NOMO-1 treated with DMSO at 0.1 percent for 48 hours (cell line): ENCODE measurements around the gene ATR.

ENCODE experiments used
- DNase-seq: peaks from one replicate; lab custom pipeline; 2025; ENCODE audit not compliant: unreplicated experiment; lab: John Stamatoyannopoulos, UW

ATR gene

DNA sequence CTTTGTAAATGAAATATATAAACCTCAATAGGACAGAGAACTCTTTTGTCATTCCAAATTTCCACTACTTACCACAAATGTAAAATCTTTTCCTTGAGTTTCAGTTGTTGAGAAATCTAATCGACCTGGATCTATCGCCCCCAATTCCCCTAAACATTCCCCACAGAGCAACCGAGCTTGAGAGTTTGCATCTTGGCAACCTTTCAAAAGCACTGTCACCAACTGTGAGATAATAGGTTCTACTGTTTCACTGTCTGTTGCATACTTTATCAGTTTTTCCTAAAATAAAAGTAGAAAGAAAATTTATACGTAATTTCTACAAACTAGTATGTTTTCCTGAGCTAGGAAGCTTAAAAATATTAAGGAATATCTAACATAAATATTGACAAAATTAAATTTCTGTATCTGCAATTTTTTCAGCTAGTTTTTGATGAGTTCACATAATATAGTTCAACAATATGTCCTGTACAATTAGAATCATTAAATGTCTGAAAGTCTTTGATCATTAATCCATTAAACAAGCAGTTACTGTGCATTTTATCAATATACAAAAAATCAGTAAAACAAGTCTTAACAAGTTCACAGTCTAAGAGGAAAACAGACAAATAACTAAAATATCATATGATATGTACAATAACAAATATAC is 54.5 kb downstream of the ATR start:
- DNase-seq = no peak

DNA sequence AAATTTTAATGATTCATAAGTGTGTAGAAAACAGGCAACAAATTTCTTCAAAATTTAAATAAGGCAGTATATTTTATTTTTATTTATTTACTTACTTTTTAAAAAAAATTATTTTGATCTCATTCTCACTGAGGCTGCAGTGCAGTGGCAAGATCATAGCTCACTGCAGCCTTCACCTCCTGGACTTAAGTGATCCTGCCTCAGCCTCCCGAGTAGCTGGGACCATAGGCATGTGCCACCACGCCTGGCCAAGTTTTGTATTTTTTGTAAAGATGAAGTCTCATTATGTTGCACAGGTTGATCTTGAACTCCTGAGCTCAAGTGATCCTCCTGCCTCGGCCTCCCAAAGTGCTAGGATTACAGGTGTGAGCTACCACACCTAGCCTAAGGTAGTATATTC is 69.5 kb downstream of the ATR start:
- no peak for DNase-seq

GRCh38 chr3:142507241-142507640 is 71.3 kb downstream of the ATR start:
- DNase-seq = no peak

DNA sequence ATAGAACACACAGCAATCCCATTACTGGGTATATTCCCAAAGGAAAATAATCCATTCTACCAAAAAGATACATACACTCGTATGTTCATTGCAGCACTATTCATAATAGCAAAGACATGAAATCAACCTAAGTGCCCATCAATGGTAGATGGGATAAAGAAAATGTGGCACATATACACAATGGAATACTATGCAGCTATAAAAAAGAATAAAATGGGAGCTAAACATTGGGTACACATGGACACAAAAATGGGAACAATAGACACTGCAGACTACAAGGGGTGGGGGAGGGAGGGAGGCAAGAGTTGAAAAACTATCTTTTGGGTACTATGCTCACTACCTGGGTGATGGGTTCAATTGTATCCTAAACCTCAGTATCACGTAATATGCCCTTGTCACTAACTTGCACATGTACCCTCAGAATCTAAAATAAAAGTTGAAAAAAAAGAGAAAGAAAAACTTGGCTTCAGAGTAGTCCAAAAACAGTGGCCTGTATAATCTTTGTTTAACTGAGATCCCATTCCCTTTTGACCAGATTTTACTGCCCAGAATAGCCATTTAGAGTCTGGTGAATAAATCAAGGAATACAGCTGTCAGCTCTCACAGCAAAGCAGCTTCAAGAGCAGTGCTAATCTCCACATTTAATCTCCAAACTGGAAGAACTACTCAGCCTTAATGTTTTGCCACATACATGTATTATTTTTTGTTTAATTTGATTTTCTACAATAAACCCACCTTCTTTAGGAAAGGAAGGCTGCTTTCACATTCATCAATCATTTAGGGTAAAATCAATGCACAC is 76.1 kb downstream of the ATR start:
- DNase-seq = no peak

DNA sequence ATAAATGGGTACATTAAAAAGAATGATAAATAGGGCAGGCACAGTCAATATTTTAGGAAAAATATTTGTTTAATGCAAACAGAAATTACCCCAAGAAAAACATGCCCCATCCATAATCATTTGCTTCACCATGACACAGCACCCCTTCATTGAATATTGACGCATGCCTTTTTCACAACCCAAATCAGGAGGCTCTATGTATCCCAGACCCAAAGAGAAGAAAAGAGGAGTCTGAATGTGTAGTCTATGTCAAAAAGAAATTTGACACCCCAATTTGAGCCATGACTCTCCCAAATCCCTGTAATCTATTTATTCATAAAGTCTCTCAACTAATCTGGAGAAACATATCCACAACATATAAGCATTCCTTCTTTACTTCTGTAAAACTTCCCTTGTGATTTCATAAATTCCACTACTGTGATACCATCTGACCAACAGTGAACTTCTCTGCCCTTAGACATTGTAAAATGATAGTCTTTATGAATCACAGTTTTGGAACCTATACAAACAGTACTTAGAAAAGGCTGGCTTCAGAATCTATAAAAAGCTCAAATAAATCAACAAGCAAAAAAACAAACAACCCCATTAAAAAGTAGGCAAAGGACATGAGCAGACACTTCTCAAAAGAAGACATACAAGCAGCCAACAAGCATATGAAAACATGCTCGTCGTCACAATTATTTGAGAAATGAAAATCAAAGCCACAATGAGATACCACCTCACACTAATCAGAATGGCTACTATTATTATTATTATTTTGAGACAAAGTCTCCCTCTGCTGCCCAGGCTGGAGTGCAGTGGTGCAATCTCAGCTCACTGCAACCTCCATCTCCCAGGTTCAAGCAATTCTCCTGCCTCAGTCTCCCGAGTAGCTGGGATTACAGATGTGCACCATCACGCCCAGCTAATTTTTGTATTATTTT is 77.3 kb downstream of the ATR start:
- DNase-seq = no peak

DNA sequence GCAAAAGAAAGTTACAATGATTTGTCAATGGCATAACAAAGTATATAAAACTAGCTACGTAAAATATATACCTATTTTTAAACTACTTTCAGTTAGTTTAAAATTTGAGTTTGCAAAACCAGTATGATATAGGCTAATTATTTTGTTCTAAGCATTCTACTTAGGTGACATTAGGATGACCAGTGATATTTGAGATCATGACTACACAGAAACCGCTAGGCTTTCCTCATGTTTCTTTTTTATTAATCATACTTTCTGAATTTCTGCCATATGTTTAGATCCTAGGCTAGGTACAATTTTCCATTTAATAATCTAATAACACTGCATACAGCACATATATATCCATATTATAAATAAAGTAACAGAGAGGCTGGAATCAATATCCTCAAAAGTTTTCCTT is 78.3 kb downstream of the ATR start:
- no peak for DNase-seq

GRCh38 chr3:142498397-142499180 is 79.9 kb downstream of the ATR start:
- DNase-seq = no peak

- no peak for DNase-seq
Measured at GRCh38 chr3:142497729-142498128, 80.8 kb downstream of the ATR start.

GRCh38 chr3:142495103-142495502 is 83.4 kb downstream of the ATR start:
- DNase-seq = no peak

DNA sequence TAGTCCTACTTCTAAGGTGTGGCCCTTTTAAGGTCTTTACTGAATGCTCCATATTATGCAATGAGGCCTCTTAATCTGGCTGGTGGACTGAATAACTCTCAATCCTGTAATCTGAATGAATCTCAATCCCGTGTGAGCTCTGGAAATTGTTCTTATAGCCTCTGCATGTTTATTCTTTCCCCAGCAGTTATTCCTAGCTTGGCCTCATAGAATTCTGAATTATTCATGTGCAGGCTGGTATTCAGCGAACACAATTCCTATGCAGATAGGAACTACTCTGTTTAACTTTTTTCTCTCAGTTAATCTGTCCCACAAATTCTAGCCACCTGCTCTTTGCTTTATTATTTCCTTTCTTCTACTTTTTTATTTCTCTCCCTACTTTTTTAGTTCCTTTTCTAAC is 86.3 kb downstream of the ATR start:
- no peak for DNase-seq

DNA sequence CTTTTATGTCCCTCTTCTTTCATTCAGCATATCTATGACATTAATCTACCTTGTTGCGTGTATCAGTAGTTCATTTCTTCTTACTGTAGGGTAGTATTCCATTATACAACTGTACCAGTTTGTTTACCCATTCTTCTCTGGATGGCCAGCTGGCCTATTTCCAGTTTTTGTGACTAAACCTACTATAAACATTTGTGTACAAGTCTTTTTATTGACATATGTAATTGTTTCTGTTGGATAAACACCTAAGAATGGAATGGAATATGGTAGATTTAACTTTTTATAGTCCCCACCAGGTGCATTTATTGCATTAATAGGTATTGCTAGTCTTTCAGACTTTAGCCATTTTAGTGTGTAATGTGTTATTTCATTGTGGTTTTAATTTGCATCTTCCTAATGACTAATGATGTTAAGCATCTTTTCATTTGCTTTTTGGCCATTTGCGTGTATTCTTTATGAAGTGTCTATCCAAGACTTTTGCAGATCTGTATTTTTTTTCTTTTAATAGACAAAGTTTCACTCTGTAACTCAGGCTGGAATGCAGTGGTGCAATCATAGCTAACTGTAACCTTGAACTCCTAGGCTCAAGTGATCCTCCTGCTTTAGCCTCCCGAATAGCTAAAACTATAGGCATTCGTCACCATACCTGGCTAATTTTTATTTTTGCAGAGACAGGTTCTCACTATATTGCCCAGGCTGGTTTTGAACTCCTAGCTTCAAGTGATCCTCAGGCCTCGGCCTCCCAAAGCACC is 88.8 kb downstream of the ATR start:
- no peak for DNase-seq

DNA sequence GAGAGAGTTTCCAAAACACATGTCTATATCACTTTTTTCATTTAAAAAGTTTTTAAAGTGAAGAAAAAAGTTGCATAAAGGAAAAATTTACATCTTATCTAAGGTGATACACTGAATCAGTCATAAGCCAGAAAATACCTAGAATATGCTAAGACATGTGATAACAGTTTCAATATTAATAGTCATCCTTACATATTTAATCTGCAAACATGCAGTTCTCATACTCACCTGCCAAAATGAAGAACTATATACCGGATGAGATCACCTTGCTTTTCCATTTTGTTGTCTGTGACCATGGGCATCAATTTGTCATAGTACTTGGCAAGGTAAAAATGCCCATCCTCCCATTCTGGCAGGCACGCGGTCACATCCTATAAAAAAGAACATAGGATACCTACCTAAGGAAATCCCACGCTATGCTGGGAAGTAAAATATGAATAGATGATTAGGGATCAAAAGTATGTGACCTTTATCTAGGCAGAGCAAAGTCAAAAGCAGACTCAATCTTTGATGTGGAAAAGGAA is 93.6 kb downstream of the ATR start:
- DNase-seq = no peak

- no peak for DNase-seq
Measured at GRCh38 chr3:142481196-142481595, 97.3 kb downstream of the ATR start.

GRCh38 chr3:142470826-142471225 is 107.7 kb downstream of the ATR start:
- no peak for DNase-seq

DNA sequence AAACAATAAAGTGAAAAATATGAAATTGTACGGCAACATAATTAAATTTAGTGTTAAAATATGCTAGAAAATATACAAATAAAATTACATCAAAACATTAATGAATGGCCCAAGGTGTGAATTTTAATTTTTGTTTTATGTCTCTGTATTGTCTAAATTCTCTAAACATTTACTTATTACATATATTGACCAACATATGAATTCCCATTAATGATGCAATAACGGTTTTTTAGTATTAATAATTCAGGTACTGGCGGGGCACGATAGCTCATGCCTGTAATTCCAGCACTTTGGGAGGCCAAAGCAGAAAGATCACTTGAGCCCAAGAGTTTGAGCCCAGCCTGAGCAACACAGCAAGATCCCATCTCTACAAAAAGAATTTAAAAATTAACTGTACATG is 110.1 kb downstream of the ATR start:
- no peak for DNase-seq

GRCh38 chr3:142467768-142468167 is 110.8 kb downstream of the ATR start:
- DNase-seq = no peak

DNA sequence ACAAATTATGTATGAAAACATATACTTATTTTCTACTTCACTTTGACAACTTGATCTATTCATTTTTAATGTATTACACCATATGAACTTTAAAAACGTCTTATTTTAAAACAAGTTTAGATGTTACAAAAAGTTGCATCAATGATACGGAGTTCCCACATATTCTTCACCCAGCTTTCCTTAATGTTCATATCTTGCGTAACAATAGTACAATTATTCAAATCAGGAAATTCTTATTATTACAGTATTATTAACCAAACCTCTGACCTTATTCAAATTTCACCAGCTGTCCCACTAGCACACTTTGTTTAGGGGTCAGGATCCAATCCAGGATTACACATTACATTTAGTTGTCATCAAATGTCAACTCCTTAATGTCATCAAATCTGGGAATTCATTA is 117.8 kb downstream of the ATR start:
- no peak for DNase-seq

GRCh38 chr3:142459929-142460328 is 118.6 kb downstream of the ATR start:
- DNase-seq = peak; percentile 9

DNA sequence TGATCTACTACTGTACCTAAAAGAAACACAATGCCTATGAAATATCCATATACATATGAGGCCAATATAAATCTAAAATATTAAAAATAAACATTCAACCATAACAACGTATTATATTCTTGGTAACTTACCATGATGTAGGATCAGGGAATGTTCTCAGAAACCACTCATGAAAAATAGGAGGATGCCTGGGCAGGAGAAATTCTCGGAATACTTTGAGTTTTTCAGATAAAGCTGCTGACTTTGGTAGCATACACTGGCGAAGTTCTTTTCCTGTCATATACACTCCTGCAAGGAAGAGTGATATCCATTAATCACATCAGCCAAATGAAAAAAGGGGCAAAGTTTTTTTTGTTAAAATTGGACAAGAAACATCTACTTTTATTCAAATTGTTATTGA is 119.4 kb downstream of the ATR start:
- DNase-seq = no peak

DNA sequence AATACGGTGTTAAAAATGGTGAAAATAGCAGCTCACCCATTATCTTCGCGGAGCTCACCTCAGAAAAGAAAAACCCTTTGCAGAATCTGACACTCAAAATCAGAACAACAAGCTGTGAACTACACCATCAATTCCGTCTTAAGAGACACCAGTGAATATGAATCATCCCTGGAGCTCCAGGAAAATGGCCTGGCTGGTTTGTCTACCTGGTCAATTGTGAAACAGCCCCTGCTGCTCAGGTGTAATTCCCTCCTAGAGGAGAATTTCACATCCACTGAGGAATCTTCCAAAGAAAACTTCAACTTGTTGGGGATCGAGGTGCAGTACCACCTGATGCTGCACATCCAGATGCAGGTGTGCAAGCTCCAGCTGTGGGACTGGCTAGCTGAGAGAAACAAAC is 127.7 kb downstream of the ATR start:
- no peak for DNase-seq
